CD4-positive, alpha-beta T cell treated with Interleukin-2 at 100 ng/mL for 4 hours (primary cell): ENCODE results near the gene ERRFI1.

ENCODE experiments used
- DNase-seq: peaks from one replicate; pipeline ENCODE4 v3.0.0-alpha.2; 2020; ENCODE audit warnings: low spot score

Gene ERRFI1

GRCh38 chr1:8017495-8018197 lies 8.5 kb downstream of the ERRFI1 start:
- DNase-seq, result no peak

- no peak for DNase-seq
Observed at GRCh38 chr1:8016895-8017241, 9.2 kb downstream of the ERRFI1 start.

GRCh38 chr1:8016210-8016894 lies 9.8 kb downstream of the ERRFI1 start:
- DNase-seq, result no peak

GRCh38 chr1:8015809-8016165 lies 10.3 kb downstream of the ERRFI1 start:
- no peak for DNase-seq

- peak; percentile 65 for DNase-seq
Observed at GRCh38 chr1:8015036-8015808, 10.9 kb downstream of the ERRFI1 start.

- no peak for DNase-seq
Observed at GRCh38 chr1:8014381-8014988, 11.6 kb downstream of the ERRFI1 start.

- DNase-seq, result no peak
Observed at GRCh38 chr1:8013800-8014199, 12.3 kb downstream of the ERRFI1 start.

- DNase-seq, result no peak
Observed at GRCh38 chr1:8013399-8013798, 12.7 kb downstream of the ERRFI1 start.

- DNase-seq, result no peak
Observed at GRCh38 chr1:8012955-8013354, 13.2 kb downstream of the ERRFI1 start.

- DNase-seq, result no peak
Observed at GRCh38 chr1:8011923-8012858, 13.9 kb downstream of the ERRFI1 start.

- DNase-seq, result no peak
Observed at GRCh38 chr1:8011016-8011415, 15.1 kb downstream of the ERRFI1 start.

GRCh38 chr1:8010080-8010664 lies 15.9 kb downstream of the ERRFI1 start:
- no peak for DNase-seq

- DNase-seq, result no peak
Observed at GRCh38 chr1:8009043-8010002, 16.8 kb downstream of the ERRFI1 start.

- DNase-seq, result no peak
Observed at GRCh38 chr1:8006037-8006963, 19.8 kb downstream of the ERRFI1 start.

GRCh38 chr1:8004803-8005573 lies 21.1 kb downstream of the ERRFI1 start:
- DNase-seq, result no peak

- no peak for DNase-seq
Observed at GRCh38 chr1:8004113-8004802, 21.9 kb downstream of the ERRFI1 start.

- DNase-seq, result no peak
Observed at GRCh38 chr1:8003438-8004112, 22.5 kb downstream of the ERRFI1 start.
